CD8-positive, alpha-beta memory T cell (primary cell): ENCODE results near the gene SRP68. TPM values are rescaled to one million over a fixed set of nuclear protein-coding genes. Genes with fewer than 3 reads are reported as not detected.

Source experiments
- CTCF ChIA-PET: fragments of 350-600 bp; sonication (Branson Sonifier 250); formaldehyde crosslinking; loops from one replicate; lab custom pipeline; 2021; ENCODE audit warnings: antibody characterized with exemption; lab: Charles Lee
- POLR2A ChIA-PET: fragments of 350-600 bp; sonication (Branson Sonifier 250); formaldehyde crosslinking; loops from one replicate; lab custom pipeline; 2021; ENCODE audit warnings: antibody characterized with exemption; lab: Charles Lee
- DNase-seq, 5 donors: peaks; one replicate each; pipeline versions ENCODE4 v3.0.0 to v3.0.0-alpha.2; 2020 to 2022; ENCODE audit warnings: mixed read lengths in 1 of 5
- H3K27ac ChIP-seq: one replicate; pipeline ENCODE4 v1.7.0; 2013; ENCODE audit warnings: low read depth, mild to moderate bottlenecking, low read length, moderate library complexity
- H3K27me3 ChIP-seq: 2 replicates; pipeline ENCODE4 v1.7.0; 2013; ENCODE audit warnings: low read length, mild to moderate bottlenecking; ENCODE audit not compliant: insufficient read depth, poor library complexity, severe bottlenecking
- H3K36me3 ChIP-seq: 2 replicates; pipeline ENCODE4 v1.7.0; 2013; ENCODE audit warnings: mild to moderate bottlenecking, low read length, moderate library complexity; ENCODE audit not compliant: insufficient read depth
- H3K4me1 ChIP-seq: 2 replicates; pipeline ENCODE4 v1.7.0; 2013; ENCODE audit warnings: mild to moderate bottlenecking, low read length, moderate library complexity; ENCODE audit not compliant: insufficient read depth
- H3K4me3 ChIP-seq: 2 replicates; pipeline ENCODE4 v1.7.0; 2013; ENCODE audit warnings: mild to moderate bottlenecking, low read length
- H3K9me3 ChIP-seq: 2 replicates; pipeline ENCODE4 v1.7.0; 2013; ENCODE audit warnings: mild to moderate bottlenecking, low read length
- H3K27ac Mint-ChIP-seq, 8 donors: one replicate each; pipeline ENCODE4 v1.8.0; 2020 to 2021; ENCODE audit warnings: mixed read lengths in 8 of 8, mild to moderate bottlenecking in 6 of 8, inconsistent platforms in 3 of 8, moderate library complexity in 3 of 8
- H3K27me3 Mint-ChIP-seq, 2 donors: one replicate each; pipeline ENCODE4 v1.8.0; 2020 to 2021; ENCODE audit warnings: mixed read lengths in 2 of 2, mild to moderate bottlenecking in 1 of 2, moderate library complexity in 1 of 2
- H3K36me3 Mint-ChIP-seq, 3 donors: one replicate each; pipeline ENCODE4 v1.8.0; 2020 to 2021; ENCODE audit warnings: mixed read lengths in 3 of 3, inconsistent platforms in 1 of 3, mild to moderate bottlenecking in 1 of 3
- H3K4me1 Mint-ChIP-seq, 3 donors: one replicate each; pipeline ENCODE4 v1.8.0; 2020 to 2021; ENCODE audit warnings: mixed read lengths in 3 of 3, inconsistent platforms in 1 of 3, mild to moderate bottlenecking in 1 of 3
- H3K4me3 Mint-ChIP-seq, 7 donors: one replicate each; pipeline ENCODE4 v1.8.0; 2020 to 2021; ENCODE audit warnings: mixed read lengths in 7 of 7, mild to moderate bottlenecking in 6 of 7, moderate library complexity in 4 of 7, inconsistent platforms in 2 of 7
- H3K9me3 Mint-ChIP-seq, 5 donors: one replicate each; pipeline ENCODE4 v1.8.0; 2020 to 2022; ENCODE audit warnings: mixed read lengths in 5 of 5, mild to moderate bottlenecking in 3 of 5, moderate library complexity in 2 of 5, inconsistent platforms in 1 of 5
- polyA plus RNA-seq: library from polyadenylated mRNA; unstranded; fragments of 300-500 nt; fragmentation: Illumina TruSeq; gene quantifications from one replicate; pipeline ENCODE4 v1.2.3, GENCODE V29; 2021
- total RNA-seq, 2 experiments: library from RNA; stranded (reverse); gene quantifications; one replicate each; pipeline ENCODE4 v1.2.3, GENCODE V29; 2021

The SRP68 gene
- total and polyA plus RNA-seq, 3 experiments from 2014 or later: 80.4 to 123 (median 120) TPM

DNA sequence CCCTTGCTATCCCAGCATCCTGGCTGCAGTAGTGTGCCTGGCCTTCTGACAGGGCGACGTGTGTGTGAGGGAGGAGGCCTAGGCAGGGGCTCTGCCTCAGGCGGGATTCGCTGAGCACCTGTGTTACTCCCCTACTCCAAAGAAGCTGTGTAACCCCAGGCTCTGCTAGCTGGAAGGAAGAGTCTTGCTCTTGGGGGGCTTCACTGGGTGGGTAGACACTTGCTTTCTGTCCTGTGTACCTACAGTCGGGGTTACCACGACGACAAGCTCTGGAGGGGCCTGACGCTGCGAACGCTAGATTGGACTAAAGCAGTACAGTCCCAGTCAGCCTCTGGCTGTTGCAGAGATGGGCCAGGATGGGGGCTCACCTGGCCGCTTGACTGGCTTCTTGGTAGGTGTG is 21.7 kb upstream of the SRP68 start:
- H3K4me1 ChIP-seq: no peaks in the 10 kb centered on the region
- H3K27me3 ChIP-seq: no peaks in the 10 kb centered on the region
- no peaks in the 10 kb centered on the region for H3K9me3 ChIP-seq
- H3K27ac ChIP-seq: no peak overlapping the region
- H3K4me3 ChIP-seq: no peak overlapping the region
- Mint-ChIP-seq H3K36me3 (peaks cover 0 to 78% (median 8%) of the 10 kb centered on the region in 3 donors), H3K4me1 (peaks cover 4 to 11% (median 5%) of the 10 kb centered on the region in 3 donors), H3K27me3 (peaks cover 0 to 1% of the 10 kb centered on the region in 2 donors), H3K4me3 (no peak overlapping the region), H3K9me3 (no peaks in the 10 kb centered on the region), H3K27ac (peak overlapping the region in 2 of 8 donors; percentile 73 to 94)
- ChIA-PET POLR2A (interaction anchor here (0.7 kb wide), 1 partner anchor 291 kb away, joined by 3 read pairs; no protein-coding TSS in a partner anchor), CTCF (interaction anchor here (1.0 to 1.7 kb wide), 2 partner anchors 10 to 88 kb away, joined by 3 read pairs; no protein-coding TSS in a partner anchor)
- peaks cover 46% of the 10 kb centered on the region for H3K36me3 ChIP-seq
- DNase-seq: no peak

DNA sequence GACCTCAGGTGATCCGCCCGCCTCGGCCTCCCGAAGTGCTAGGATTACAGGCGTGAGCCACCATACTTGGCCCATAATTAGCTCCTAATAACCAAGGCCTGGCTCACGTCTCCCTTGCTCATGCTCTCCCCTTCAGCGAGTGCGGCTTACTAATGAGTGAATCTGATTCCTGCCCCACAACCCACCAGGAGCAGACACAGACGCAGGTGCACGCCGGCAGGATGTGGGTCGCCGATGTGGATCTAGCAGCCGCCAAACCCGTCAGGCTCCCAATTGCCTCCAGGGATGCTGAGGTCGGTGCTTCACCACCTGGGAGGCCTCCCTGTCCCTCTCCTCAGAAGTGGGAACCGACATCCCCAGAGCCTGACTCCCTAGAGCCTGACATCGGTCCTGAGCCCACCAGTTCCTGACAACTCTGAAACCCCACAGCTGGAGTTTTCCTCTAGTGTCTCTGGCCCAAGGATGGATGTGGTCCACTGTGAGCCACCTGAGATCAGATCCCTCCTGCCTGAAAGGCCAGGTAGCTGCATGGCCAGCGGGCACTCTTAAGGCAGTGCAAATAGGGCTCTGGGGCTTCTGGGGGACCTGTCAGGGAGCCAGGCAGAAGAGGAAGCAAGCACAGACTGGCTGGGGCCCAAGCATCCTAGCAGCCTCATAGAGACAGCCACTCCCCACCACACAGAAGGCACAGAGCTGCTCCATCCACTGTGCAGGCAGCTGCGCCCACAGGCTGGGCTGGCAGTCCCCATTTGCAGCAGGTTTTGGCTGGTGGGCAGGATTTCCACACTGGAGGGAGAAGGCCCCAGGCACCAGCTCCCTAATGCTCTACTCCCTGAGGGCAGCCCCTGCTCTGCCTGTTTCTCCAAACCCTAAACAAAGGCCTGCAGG is 20.5 kb upstream of the SRP68 start:
- Mint-ChIP-seq H3K36me3 (peaks cover 0 to 81% (median 8%) of the 10 kb centered on the region in 3 donors), H3K27me3 (peaks cover 0 to 1% of the 10 kb centered on the region in 2 donors), H3K4me3 (no peak overlapping the region), H3K4me1 (peaks cover 4 to 11% (median 5%) of the 10 kb centered on the region in 3 donors), H3K27ac (peak overlapping the region in 2 of 8 donors; percentile 15 to 78), H3K9me3 (no peaks in the 10 kb centered on the region)
- no peak overlapping the region for H3K4me3 ChIP-seq
- peaks cover 59% of the 10 kb centered on the region for H3K36me3 ChIP-seq
- H3K27me3 ChIP-seq: no peaks in the 10 kb centered on the region
- H3K9me3 ChIP-seq: no peaks in the 10 kb centered on the region
- H3K27ac ChIP-seq: no peak overlapping the region
- DNase-seq: no peak
- ChIA-PET POLR2A (interaction anchor here (0.8 kb wide), 1 partner anchor 15 kb away, joined by 3 read pairs; no protein-coding TSS in a partner anchor), CTCF (interaction anchor here (1.0 to 1.7 kb wide), 3 partner anchors 11 to 87 kb away, joined by 3 read pairs; partner anchors contain the start of gene EXOC7)
- no peaks in the 10 kb centered on the region for H3K4me1 ChIP-seq

DNA sequence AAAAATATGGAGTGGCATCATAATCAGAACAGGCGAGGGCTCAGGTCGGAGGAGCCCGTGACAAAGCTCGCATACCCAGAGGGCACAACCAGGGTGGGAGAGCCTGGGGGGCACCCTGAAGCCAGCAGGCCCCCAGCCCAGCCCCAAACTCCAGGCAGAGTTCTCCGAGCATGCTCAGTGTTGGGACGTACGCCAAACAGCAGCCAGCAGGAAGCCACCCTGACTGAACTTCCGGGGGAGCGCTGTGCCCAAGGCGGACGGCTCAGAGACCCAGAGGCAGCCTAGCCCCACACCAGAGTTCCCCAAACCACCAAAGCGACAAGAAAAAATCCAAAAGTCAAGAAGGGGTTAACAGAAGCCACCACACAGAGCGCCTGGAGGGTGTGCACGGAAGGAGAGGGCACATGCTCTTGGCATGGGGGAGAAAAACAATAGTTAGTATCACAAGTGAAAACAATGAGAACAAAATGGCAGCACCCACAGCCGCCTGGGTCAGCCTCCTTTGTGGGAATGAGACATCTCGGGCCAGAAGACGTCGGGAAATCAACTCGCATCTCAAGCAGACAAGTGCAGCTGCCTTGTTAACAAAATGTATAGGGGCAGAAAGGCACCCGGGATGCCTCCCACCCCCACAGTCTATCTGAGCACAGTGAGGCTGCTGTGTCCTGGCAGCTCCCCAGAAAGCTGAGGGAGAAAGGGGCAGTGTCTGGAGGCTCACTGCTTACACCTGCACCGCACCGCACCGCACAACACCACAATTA is 19.4 kb upstream of the SRP68 start:
- peaks cover 63% of the 10 kb centered on the region for H3K36me3 ChIP-seq
- peak overlapping the region in 3 of 7 donors; percentile 20 to 52 (median 26) for H3K4me3 Mint-ChIP-seq
- POLR2A ChIA-PET: no interaction called here

DNA sequence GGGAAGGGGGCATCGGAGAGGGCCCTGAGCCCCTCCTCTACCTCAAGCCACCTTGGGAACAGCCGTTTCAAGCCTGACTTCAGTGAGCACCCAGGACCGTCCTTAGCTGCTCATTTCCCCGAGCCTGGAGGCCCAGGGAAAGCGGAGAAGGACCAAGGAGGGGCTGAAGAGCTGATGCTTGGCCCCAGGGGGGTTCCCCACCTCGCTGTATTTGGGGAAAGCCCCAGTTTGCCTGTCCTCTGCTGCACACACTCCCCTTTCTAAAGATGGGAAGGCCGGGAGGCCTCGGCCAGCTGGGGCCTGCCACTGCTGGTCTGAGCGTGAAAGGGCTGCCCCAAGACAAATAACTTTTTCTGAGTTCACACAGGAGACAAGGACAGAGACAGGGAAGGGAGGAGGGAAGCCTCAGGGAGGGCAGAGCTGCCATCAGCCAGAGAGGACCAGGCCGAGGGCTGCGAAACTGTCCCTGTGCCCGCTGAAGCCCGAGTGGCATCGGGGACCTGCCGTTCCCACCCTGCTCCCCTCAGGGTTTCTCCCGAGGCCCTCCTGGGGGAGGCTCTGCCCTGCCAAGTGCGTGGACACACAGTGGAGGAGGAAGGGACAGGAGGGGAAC is 18.3 kb upstream of the SRP68 start:
- Mint-ChIP-seq H3K4me3 (no peak overlapping the region), H3K9me3 (no peaks in the 10 kb centered on the region), H3K27ac (peak overlapping the region in 1 of 8 donors; percentile 17), H3K36me3 (peaks cover 0 to 85% (median 1%) of the 10 kb centered on the region in 3 donors), H3K27me3 (peaks cover 0 to 1% of the 10 kb centered on the region in 2 donors), H3K4me1 (peaks cover 0 to 6% (median 4%) of the 10 kb centered on the region in 3 donors)
- no peaks in the 10 kb centered on the region for H3K27me3 ChIP-seq
- no peaks in the 10 kb centered on the region for H3K4me1 ChIP-seq
- ChIA-PET POLR2A (interaction anchor here (1.9 kb wide), 1 partner anchor 13 kb away, joined by 4 read pairs; no protein-coding TSS in a partner anchor), CTCF (interaction anchor here (1.2 to 1.6 kb wide), 2 partner anchors 11 to 13 kb away, joined by 3 read pairs; partner anchors contain the start of gene EXOC7)
- no peak overlapping the region for H3K27ac ChIP-seq
- no peak for DNase-seq
- no peak overlapping the region for H3K4me3 ChIP-seq
- H3K36me3 ChIP-seq: peaks cover 61% of the 10 kb centered on the region
- no peaks in the 10 kb centered on the region for H3K9me3 ChIP-seq

More for the DNA sequence above, 19.4 kb upstream of the SRP68 start:
- no peak overlapping the region for H3K4me3 ChIP-seq
- Mint-ChIP-seq H3K9me3 (no peaks in the 10 kb centered on the region), H3K4me1 (peaks cover 4 to 11% (median 5%) of the 10 kb centered on the region in 3 donors), H3K27me3 (peaks cover 0 to 1% of the 10 kb centered on the region in 2 donors), H3K36me3 (peaks cover 0 to 82% (median 4%) of the 10 kb centered on the region in 3 donors), H3K27ac (peak overlapping the region in 6 of 8 donors; percentile 57 to 91 (median 68))
- H3K4me1 ChIP-seq: no peaks in the 10 kb centered on the region
- DNase-seq: no peak
- H3K27me3 ChIP-seq: no peaks in the 10 kb centered on the region
- CTCF ChIA-PET: interaction anchor here (1.2 to 1.6 kb wide), 2 partner anchors 12 kb away, joined by 3 read pairs; partner anchors contain the start of gene EXOC7
- H3K27ac ChIP-seq: no peak overlapping the region
- H3K9me3 ChIP-seq: no peaks in the 10 kb centered on the region

DNA sequence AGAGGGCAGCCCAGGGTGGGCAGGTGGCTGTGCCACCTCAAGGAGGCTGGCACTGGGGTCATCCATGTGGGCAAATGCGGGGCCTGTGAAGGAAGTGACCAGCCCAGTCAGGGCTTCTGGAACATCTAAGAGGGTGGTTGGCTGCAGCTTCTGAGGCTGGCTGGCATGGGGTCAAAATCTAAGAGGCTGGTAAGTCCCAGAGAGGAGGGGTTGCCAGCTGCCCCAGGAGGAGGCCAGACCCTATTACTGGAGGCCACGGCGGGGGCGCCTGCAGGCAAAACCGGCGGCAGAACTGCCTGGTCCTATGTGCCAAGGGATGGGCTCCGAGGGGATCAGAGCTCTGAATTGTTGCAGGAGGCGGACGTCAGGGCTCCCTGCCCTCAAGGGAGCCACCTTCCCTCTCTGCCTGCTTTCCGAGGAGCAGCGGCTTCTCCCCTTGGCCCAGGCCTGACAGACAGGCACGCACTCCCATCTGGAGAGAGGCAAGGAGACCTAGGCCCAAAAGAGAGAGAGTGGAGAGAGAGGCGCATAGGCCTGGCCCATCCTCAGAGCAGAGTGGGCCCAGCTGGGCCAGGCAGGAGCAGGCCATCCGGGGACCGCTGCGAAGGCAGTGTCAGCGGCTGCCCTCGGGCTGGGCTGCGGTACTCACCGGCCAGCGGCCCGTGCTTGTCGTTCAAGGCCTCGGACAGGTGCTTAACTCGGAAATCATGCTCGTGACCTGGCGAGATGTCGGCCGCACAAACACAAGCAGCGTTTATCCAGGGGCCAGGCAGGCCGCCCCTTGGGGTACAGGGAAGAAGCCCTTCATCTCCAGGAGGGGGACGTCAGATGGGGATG is 17.6 kb upstream of the SRP68 start:
- H3K4me1 Mint-ChIP-seq: peaks cover 0 to 5% (median 4%) of the 10 kb centered on the region in 3 donors
- Histone ChIP-seq H3K36me3 (peaks cover 62% of the 10 kb centered on the region), H3K4me1 (no peaks in the 10 kb centered on the region), H3K27ac (no peak overlapping the region), H3K4me3 (no peak overlapping the region), H3K9me3 (no peaks in the 10 kb centered on the region), H3K27me3 (no peaks in the 10 kb centered on the region)
- CTCF ChIA-PET: interaction anchor here (1.2 to 1.8 kb wide), 2 partner anchors 60 to 185 kb away, joined by 3 read pairs; no protein-coding TSS in a partner anchor
- H3K4me3 Mint-ChIP-seq: no peak overlapping the region
- no peaks in the 10 kb centered on the region for H3K9me3 Mint-ChIP-seq
- H3K36me3 Mint-ChIP-seq: peaks cover 0 to 90% (median 1%) of the 10 kb centered on the region in 3 donors
- H3K27ac Mint-ChIP-seq: peak overlapping the region in 2 of 8 donors; percentile 48 to 86
- POLR2A ChIA-PET: interaction anchor here (0.7 to 1.9 kb wide), 2 partner anchors 9 to 12 kb away, joined by 4 read pairs; no protein-coding TSS in a partner anchor
- DNase-seq: no peak
- H3K27me3 Mint-ChIP-seq: peaks cover 0 to 1% of the 10 kb centered on the region in 2 donors

DNA sequence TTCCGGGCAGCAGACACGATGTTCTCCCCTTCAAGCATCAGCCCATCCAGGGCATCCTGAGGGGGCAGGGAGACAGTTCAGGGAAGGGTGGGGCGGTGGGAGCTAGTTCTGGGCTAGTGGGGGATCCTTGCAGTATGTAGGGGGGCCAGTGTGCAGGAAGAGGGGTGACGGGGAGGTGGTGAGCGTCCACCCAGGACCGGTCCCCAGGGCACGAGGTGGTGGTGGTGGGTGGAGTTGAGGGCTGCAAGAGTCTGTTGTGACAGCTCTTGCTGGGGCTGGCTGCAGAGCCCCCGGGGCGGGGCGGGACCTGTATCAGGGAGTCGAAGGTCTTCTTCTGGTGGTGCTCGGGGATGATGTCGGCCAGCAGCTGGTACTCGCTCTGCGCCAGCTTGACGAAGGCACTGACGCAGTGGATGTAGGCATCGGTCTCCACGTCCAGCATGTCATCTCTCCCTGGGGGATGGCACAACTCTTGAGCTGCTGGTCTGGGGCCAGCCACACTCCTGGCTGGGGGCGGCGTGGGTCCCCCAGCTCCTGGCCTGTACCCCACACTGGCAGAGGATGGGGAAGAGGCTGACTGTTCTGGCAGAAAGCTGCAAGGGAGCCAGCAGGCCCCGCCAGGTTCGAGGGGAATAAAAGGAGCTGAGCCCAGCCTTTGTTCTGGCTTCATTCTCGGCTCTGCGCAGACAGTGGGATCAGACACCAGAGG is 16.7 kb upstream of the SRP68 start:
- Histone ChIP-seq H3K4me1 (no peaks in the 10 kb centered on the region), H3K4me3 (no peak overlapping the region), H3K27me3 (no peaks in the 10 kb centered on the region), H3K9me3 (no peaks in the 10 kb centered on the region), H3K36me3 (peaks cover 61% of the 10 kb centered on the region), H3K27ac (no peak overlapping the region)
- Mint-ChIP-seq H3K4me3 (peak overlapping the region in 1 of 7 donors; percentile 48), H3K4me1 (peaks cover 0 to 5% (median 5%) of the 10 kb centered on the region in 3 donors), H3K27me3 (peaks cover 0 to 1% of the 10 kb centered on the region in 2 donors), H3K36me3 (peaks cover 0 to 91% (median 6%) of the 10 kb centered on the region in 3 donors), H3K9me3 (no peaks in the 10 kb centered on the region), H3K27ac (peak overlapping the region in 1 of 8 donors; percentile 70)
- DNase-seq: no peak
- ChIA-PET CTCF (interaction anchor here (1.2 to 1.8 kb wide), 2 partner anchors 59 to 184 kb away, joined by 3 read pairs; no protein-coding TSS in a partner anchor), POLR2A (interaction anchor here (0.7 to 1.9 kb wide), 3 partner anchors 8 to 26 kb away, joined by 3 to 4 read pairs (median 4); no protein-coding TSS in a partner anchor)
